Left ventricle myocardium superior (tissue), 1 donor: Measurements from ENCODE around the gene TIMM23B. TPM values are rescaled to one million over a fixed set of nuclear protein-coding genes. Genes with fewer than 3 reads are reported as not detected.
"Not testable (repeated sequence)": the region's sequence is repeated elsewhere in the genome, so short reads cannot be mapped to it uniquely, and the experiment has no call there.

Experiments
- ATAC-seq: fragments of 200-7000 bp; cut with Tn5 transposase; one replicate; pipeline ENCODE4 v1.9.1; 2020; ENCODE audit warnings: mild to moderate bottlenecking, moderate library complexity
- DNase-seq: peaks from one replicate; pipeline ENCODE4 v3.0.0-alpha.2; 2020
- intact Hi-C: fragments of 100-400 bp; cut with micrococcal nuclease; formaldehyde crosslinking; loops from one replicate; pipeline ENCODE4 v1.11.0; 2022
- total RNA-seq: library from RNA; stranded (reverse); fragmentation: NEBNext Ultra II Directional; extraction: Animal tissue kit (Norgen Biotek cat#: 25700); gene quantifications from one replicate; pipeline ENCODE4 v1.2.1, GENCODE V29; 2021
- donor health status: DM: no; HTN: yes; CAD: no; lungs with severe emphysema.

Gene TIMM23B
- total RNA-seq, 1 donor from 2014 or later = 15.8 TPM

DNA sequence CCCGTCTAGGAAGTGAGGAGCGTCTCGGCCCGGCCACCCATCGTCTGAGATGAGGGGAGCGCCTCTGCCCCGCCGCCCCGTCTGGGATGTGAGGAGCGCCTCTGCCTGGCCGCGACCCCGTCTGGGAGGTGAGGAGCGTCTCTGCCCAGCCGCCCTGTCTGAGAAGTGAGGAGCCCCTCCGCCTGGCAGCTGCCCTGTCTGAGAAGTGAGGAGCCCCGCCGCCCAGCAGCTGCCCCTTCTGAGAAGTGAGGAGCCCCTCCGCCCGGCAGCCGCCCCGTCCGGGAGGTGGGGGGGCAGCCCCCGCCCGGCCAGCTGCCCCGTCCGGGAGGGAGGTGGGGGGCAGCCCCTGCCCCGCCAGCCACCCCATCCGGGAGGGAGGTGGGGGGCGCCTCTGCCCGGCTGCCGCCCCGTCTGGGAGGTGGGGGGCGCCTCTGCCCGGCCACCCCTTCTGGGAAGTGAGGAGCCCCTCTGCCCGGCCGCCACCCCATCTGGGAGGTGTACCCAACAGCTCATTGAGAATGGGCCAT, 28.5 kb downstream of the TIMM23B start:
- intact Hi-C loops, DNase-seq, ATAC-seq: not testable (repeated sequence)

DNA sequence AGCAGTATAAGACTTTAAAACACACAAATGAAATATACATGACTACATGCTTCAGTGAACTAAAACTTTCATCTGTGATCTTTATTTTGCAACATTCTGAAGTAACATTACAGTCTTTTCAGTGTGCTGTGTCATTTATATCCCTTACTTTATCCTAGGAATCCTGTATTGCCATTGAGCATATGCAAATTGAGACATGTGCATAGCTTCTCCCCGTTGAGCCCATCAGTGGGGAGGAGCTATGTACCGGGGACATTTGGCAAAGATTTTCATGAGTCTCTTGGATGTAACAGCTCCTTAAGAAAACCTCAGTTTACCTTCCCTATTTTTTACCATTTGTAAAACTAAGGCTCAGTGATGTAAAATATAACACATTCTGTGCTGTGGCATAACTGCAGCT, 29.6 kb downstream of the TIMM23B start:
- DNase-seq, ATAC-seq, intact Hi-C loops: not testable (repeated sequence)

DNA sequence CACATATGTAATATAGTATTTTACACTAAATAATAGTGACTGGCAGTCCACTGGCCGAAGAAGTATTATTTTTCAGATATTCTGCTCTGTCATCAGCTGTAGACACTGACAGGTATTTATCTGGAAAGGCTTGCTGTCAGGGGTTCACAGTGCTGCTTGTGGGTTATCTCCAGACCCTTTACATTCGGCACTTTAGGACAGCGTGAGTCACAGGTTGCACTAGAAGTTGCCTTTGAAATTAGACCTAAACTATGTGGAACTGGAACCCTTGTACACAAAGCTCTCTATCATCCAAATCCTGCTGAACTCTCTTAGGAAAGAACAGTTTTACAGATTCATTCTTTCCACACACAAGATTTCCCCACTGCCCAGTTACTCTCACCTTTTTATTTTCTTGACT, 30.2 kb downstream of the TIMM23B start:
- peak; percentile 54 for ATAC-seq
- DNase-seq, intact Hi-C loops: not testable (repeated sequence)

DNA sequence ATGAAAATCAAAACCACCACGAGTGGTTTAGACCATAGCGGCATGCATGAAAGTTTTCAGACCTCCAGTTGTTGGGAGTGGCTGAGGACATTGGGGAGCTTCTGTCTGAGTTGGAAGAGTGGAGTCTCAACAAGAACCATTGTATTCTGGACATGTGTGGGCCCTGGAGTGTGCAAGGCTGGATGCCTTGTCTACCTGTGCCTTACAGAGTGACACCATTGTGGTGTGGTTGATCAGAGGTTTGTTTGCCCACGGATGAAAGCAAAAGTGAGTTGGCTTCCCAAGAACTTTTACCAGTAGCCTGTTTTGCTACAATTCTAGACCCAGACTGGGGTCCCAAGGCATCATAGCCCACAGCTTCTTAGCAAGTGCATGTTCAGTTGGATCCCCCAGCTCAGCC, 35.9 kb downstream of the TIMM23B start:
- DNase-seq, ATAC-seq, intact Hi-C loops: not testable (repeated sequence)

DNA sequence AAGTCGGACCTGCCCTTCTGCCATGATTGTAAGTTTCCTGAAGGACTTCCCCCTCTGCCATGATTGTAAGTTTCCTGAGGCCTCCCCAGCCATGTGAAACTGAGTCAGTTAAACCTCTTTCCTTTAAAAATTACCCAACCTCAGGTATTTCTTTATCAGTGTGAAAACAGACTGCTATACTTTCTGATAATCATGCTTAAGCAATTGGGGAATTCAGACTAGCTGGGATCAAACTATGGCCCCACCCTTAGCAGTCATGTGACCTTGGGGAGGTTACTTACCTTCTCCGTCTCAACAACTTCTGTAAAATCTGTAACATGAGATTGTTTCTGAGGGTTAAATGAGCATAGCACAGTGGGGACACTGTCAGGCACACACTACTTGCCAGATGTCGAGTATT, 45.4 kb downstream of the TIMM23B start:
- DNase-seq, intact Hi-C loops, ATAC-seq: not testable (repeated sequence)

DNA sequence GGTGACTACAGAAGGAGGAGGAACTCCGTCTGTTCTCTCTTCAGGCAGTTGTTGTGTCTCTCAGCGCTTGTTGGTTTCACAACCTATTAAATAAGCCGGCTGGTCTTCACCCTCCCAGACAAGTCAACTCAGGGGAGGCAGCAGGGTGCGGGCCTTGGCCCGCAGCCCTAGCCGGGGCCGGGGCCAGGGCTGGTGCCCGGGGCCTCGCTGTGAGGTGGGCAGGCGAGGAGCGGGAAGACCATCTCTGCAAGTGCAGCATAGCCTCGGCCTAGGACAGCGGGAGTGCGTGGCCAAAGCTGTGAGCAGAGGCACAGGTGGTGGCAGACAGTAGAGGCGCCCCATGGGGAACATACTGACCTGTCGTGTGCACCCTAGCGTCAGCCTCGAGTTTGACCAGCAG, 46.5 kb downstream of the TIMM23B start, which contains the start of gene AGAP6:
AGAP6 (plus strand) TSS at position 31 of the 400 bp plus-strand sequence; CDS start at position 341, 310 bp downstream.
- intact Hi-C loops, ATAC-seq, DNase-seq: not testable (repeated sequence)

DNA sequence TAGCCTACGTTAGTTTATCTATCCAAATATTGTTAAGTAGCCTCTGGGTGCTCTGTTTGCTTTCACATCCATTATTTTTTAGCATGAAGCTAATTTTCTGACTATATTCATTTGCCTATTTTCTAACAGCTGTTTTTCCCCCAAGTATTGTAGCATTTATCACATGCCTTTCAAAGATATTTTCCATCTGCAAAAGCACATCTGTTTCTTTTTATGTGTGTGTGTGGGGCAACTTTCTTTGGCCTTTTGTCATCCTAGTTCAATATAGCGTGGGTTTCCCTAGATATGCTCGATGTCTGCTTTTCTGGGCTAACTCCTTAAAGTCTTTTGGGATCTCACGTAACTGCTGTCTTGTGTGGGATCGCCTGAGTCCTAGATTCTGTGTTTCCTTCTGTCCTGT, 53.5 kb downstream of the TIMM23B start:
- ATAC-seq, intact Hi-C loops: not testable (repeated sequence)

DNA sequence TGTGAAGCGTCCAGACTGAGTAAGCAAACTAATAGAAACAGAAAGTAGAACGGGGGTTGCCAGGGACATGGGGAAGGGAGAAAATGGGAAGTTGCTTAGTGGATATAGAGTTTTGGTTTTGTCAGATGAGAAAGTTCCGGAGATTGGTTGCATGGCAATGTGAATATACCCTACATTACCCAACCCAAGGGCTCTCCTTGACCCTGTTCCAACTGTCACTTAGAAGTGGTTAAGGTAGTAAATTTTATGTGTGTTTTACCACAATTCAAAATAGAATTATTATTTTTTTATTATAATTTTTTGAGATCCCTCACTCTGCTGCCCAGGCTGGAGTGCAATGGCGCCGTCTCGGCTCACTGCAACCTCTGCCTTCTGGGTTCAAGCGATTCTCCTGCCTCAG, 72.2 kb downstream of the TIMM23B start:
- DNase-seq, intact Hi-C loops, ATAC-seq: not testable (repeated sequence)

More for the DNA sequence above, 53.5 kb downstream of the TIMM23B start:
- DNase-seq = not testable (repeated sequence)

DNA sequence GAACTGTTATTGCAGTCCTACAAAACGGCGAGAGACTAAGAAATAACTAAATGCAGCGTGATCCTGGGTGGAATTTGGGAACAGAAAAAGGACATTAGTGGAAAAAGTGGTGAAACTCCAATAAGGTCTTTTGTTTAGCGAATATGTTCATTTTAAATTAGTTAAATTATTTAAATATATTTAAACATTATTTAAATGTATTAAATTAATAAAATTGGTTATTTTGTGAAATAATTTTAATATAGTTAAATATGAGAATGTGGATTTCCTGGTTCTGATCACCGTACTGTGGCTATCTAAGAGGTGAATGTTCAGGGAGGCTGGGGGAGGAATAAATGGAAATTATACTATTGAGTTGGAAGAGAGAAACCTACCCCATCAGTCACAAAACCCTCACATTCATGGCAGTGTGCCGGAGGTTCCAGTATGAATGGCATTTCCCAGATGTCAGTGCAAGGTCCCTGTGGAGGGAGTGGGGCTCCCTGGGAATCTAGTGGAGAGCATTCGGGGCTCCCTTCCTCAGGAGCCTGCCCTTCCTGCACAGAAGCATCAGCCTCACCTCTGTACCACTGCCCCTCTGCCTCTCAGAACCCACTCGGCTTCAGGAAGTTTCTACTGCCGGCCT, 73.9 kb downstream of the TIMM23B start:
- intact Hi-C loops, DNase-seq, ATAC-seq: not testable (repeated sequence)

DNA sequence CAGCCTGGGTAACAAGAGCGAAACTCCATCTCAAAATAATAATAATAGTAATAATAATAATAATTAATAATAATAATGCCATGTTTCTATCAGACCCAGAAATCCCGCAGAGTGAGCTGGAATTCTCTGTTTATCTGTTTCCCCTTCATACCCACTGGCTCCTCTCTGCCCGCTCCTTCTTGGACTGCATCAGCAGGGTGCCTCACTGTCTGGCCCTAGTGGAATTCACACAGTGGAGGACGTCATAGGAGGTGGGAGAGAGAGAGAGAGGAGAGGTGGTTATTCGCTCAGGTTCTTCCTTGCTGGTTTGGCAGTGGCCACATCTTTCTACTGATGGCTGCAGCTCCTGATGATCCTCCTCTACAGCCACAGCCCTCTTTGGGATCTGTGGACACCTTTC, 75.1 kb downstream of the TIMM23B start:
- intact Hi-C loops, DNase-seq, ATAC-seq: not testable (repeated sequence)

DNA sequence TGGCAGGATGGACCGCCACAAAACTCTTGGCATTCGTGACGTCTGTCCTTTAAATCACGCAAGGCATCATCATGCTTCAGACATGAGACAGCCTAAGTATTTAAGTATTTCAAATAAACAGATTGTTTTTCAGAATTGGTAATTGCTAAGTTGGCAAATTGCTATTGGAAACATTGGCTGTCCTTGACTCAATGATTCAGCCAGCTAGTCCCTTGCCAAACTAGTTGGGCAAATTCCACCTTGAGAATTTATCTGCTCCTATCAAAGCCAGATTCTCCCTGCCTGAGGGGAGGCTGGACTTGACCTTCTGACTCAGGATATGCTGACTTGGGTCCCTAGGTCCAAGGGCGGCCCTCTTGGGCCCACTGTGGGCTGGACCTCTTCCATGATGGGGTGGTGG, 75.8 kb downstream of the TIMM23B start:
- ATAC-seq, DNase-seq, intact Hi-C loops: not testable (repeated sequence)

DNA sequence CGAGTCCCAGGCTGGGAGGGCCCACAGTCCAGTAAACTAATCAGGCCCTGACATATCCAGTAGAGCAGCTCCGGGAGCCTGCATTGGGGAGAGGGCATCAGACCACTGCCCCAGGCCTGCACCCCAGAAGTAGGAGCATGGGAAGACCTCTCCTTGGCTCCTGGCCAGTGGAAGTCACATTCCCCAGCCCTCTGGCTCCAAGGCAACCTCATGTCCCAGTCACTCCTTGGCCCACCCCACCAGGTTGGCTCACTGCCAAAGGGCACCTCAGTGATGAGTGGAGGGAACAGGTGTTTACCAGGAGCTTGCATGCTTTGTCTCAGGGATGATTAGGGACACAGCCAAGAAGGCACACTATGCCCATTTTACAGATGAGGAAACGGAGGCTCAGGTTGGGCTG, 77.4 kb downstream of the TIMM23B start:
- intact Hi-C loops, ATAC-seq: not testable (repeated sequence)

DNA sequence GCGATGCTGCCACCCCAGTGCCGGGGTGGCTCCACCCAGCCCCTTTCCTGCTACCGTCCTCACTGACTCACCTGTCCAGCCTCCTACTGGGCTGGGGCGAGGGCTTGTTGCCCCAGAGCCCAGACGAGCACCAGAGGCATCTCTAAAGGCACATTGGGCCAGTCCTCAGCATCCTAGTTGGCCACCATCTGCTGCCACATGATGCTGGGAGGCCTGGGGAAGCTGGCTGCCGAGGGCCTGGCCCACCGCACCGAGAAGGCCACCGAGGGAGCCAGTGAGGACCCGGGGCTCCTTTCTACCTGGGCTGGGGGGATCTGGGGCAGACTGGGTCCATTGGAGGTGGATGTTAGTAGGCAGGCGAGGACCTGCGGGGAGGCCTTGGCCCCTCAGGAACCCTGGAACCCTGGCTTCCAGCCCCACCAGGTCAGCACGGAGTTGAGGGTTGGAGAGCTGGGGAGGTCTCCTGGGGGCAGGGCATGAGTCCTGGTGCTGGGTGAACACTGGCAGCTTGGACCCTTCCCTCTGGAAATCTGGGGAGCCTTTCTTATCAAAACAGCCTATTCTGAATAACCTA, 78.7 kb downstream of the TIMM23B start:
- DNase-seq, ATAC-seq, intact Hi-C loops: not testable (repeated sequence)

More for the DNA sequence above, 77.4 kb downstream of the TIMM23B start:
- DNase-seq = not testable (repeated sequence)

DNA sequence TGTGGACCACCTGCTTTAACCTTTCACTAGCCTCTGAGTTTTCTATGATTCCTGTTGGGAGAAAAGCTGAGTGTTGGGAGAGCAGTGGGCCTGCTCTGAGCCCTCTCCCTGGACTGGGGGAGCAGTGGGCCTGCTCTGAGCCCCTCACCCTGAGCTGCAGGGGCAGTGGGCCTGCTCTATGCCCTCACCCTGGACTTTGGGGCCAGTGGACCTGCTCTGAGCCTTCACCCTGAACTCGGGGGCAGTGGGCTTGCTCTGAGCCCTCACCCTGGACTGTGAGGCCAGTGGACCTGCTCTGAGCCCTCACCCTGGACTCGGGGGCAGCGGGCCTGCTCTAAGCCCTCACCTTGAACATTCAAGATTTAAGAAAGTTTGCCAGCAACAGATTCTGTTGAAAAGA, 79.8 kb downstream of the TIMM23B start:
- intact Hi-C loops = no loop called here
- no peak for DNase-seq
- ATAC-seq = no peak

Other genes starting within 250 kb of the TIMM23B start
- gene OGDHL, start 179.7 kb upstream of the TIMM23B start, total RNA-seq = 4.1 TPM
- 22.7 TPM for gene PARG, start within 50 bp of the TIMM23B start, total RNA-seq
- 4.5 TPM for gene AGAP6, start 46.4 kb downstream of the TIMM23B start, total RNA-seq
- gene WASHC2A, start 125.9 kb downstream of the TIMM23B start, total RNA-seq = 46.7 TPM